GM19025 (cell line): ENCODE results near the gene FAM227B.
A peak's percentile ranks its signal among the peaks of the same experiment; 100 is the strongest.
"Not testable (repeated sequence)": the region's sequence is repeated elsewhere in the genome, so short reads cannot be mapped to it uniquely, and the experiment has no call there.

ENCODE experiments used
- ATAC-seq: cut with Tn5 transposase; IDR thresholded peaks from one replicate; pipeline ENCODE4 v1.9.1; 2021; ENCODE audit warnings: mild to moderate bottlenecking, low read depth, moderate library complexity; ENCODE audit not compliant: unreplicated experiment

FAM227B gene, protein sequence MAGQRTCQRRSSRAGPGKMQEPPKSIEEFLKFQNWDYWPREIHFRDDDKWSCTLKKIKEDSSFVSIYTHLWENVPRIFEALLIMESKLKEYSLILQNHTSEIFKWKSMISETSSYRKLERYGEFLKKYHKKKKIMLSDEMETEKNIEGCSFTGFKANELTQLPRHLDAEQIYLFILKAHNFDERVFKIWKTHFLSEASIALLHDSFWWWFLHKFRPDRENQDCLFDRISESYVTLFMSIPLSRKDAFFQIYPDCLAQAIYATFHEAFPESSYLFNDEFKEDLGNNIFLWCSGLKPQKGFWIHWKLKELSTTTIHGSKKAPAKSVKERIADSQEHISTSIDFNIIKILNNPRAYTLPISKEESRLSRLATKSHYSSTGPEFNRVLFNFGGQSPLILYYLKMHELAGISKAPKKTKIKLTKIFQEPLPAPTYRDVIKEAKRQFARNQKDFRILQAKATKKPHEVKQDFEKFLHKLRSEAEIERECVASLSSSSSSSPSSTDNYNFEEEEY

DNA sequence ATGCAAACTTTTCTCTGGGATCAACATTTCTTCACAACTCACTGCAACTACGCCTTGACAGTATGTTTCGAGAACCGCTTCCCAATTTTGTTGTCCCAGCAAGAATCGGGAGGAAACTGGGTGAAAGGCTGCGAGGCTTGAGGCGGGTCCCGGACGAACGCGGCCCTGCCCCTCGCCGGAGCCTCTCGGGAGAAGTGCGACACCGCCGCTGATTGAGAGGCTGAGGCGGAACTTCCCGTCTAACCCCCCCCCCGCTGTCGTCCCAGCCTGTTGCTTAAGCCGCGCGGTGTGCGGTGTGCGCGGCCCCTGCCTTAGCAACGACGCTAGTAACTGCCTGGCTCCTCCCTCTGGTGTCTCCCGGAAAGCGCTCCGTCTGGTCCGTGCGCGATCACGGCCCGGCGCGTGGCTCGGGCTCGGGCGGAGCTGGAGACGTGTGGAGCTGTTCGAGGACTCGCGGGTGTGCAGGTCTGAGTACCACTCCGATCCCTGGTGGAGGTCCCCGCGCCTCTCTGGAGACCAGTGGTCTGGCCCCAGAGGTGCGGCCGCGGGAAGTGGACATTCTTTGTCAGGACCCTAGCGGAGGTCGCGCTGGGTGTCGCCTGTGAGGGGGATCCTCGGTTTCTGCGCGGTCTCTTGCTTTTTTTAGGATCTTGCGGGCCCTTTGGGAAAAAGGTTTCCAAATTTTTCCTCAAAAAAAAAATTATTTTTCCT lies at the start of gene FAM227B, which contains the start of gene DTWD1:
TSS of gene FAM227B (minus strand) at position 161 of the 711 bp plus-strand sequence. CDS start 5,647 bp downstream, outside the sequence.
TSS of gene DTWD1 (plus strand) at position 391 of the 711 bp plus-strand sequence. CDS start 4,120 bp downstream, outside the sequence.
- ATAC-seq = peak; percentile 99

DNA sequence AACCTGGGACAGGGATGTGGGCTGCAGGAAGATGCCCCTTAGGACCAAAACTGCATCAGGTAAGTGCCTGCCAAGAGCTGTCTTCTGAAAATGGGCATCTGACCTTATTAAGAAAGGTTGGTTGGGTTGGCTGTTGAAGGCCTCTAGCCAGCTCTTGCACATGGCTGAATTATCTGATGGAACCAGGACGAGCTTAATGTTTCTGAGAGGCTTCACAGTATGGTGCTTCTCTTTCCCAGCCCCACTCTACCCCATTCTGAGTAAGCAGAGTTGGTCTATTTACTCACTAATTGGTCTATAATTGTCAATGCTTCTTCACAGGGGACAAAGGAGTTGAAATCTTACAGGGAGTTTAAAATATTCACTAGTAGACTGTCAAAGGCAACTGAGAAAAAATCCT lies 48.7 kb upstream of the FAM227B start:
- no peak for ATAC-seq

- ATAC-seq = not testable (repeated sequence)
Observed at GRCh38 chr15:49666486-49666885, 45.9 kb upstream of the FAM227B start.

DNA sequence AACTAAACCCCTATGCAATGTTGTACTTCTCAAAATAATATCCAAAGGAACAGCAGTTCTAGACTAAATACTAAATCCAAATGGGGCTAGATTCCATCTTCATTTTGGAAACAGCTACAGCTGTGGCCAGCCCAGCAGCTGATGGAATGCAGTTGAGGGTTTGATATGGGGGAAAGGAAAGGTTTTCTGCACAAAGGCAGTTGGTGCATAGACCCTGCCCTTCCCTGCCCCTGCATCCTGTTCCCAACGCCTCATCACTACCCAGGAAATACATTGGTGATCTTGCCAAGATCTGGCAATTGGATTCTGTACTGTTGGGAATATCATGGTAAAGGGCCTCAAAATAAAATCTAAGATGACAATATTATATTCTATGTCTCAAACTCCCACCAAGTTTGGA lies 44.1 kb upstream of the FAM227B start:
- no peak for ATAC-seq

DNA sequence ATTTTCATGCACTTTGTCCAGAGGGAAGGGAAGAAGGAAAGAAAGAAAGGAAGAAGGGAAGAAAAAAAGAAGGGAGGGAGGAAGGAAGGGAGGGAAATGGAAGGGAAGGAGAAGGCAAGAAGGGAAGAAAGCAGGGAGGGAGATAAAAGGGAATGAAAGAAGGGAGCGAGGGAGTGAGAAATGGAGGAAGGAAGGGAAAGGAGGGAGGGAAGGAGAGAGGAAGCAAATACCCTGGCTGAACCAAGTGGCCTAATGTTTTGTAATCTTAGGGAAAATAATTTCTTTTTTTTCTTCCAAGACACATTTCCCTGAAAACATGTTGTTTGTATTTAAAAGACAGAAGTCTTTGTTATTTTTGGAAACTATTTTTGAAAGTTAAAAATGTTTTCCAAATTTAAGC lies 36.1 kb upstream of the FAM227B start:
- no peak for ATAC-seq

DNA sequence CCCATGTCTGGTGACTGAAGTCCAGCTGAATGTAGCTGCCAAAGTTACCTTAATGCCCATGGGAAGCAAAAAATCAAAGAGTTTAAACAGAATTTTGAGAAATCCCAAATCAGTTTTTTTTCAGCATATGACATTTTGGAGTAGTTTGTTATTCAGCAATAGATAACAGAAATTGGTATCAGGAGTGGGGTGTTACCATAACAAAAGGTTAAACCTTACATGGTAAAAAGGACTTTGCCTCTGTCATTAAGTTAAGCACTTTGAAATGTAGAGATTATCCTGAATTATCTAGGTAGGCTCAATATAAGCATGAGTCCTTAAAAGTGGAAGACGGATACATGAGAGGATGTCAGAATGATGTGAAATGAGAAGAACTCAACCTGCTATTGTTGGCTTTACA lies 32.3 kb upstream of the FAM227B start:
- ATAC-seq = no peak

DNA sequence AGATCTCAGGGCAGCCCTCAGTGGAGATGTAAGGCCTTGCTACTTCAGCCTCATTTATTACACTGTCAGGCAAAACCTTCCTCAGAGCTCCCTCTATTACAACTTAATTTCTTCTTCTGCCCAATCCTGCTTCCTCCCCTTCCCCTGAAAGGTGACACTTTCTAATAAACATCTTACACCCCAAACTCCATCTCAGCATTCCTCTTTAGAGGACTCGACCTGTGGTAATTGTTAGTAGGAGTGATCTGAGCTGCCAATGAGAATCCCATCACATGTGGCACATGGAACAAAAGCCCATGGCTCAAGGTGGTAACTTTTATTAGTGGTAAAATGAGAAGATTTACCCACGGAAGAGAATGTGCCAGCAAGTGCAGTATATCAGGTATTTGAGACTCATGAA lies 30.1 kb upstream of the FAM227B start:
- ATAC-seq = no peak

GRCh38 chr15:49649987-49650386 lies 29.4 kb upstream of the FAM227B start:
- no peak for ATAC-seq

- no peak for ATAC-seq
Observed at GRCh38 chr15:49646891-49647290, 26.3 kb upstream of the FAM227B start.

GRCh38 chr15:49645941-49646340 lies 25.3 kb upstream of the FAM227B start:
- ATAC-seq = no peak

GRCh38 chr15:49645277-49645676 lies 24.7 kb upstream of the FAM227B start:
- no peak for ATAC-seq

DNA sequence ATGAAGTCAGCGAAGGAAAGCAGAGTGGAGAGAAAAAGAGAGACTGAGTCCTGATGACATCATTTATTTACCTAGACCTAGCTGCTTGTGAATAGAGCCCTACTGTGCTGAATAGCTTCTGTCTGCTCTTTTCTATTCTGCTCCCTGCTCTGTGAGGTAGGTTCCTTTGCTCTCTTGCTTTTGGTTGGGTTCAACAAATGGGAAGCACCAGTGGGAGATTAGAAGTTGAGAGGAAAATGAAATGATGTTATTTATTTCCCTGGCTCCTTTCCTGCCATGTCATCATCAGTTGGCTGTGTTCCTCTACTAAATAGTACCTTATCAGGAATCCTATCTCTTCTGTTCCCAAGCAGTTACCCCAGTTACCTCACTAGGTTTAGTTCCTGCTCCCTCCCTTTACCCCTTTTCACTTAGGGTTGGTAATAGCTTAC lies 23.8 kb upstream of the FAM227B start:
- ATAC-seq = no peak

GRCh38 chr15:49637857-49638256 lies 17.2 kb upstream of the FAM227B start:
- ATAC-seq = no peak

GRCh38 chr15:49628379-49628778 lies 7.8 kb upstream of the FAM227B start:
- ATAC-seq = no peak

GRCh38 chr15:49627407-49627877 lies 6.8 kb upstream of the FAM227B start:
- ATAC-seq = no peak

DNA sequence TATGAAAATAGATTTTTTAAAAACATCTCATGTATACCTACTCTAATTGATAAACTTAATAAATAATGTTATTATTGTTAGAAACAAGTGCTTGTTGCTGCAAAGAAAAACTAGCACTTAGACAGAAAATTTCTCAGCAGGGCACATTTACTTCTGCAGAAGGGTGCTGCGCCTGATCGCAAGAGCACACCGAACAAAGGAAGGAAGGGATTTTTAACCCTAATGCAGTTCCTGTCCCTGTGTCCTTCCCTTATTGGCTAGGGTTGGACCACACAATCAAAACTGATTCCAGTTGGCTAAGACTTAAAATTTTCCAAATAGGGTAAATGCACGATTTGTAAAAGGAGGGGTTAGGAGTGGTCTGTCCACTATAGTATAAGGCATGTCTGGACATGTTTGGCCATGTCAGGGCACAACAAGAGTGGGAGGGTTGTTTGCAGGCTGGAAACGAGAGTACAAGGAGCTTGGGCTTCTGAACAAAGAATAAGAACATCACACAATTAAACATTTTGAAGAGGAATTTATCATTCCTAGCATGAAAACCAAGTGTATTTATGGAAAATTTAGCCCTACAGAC lies 4.9 kb upstream of the FAM227B start:
- ATAC-seq = no peak

DNA sequence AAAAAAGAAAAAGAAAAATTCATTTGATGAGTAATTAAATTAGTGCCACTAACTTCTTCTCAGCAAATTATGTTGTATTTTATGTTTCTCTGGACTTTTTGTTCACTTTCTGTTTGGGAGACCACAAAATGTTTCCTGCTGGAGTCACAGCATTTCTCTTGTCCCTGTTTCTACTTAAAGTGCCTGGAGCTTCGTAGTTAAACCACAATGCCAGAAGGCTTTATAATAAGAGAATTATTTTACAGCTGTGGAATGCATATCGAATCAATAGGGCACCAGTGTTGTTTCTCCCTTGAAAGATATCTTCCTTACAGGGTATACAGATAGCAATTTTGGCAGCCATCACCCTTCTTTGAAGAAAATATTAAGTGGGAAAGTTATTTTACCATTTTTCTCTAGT lies 3.4 kb upstream of the FAM227B start:
- ATAC-seq = no peak

- ATAC-seq = no peak
Observed at GRCh38 chr15:49622561-49622960, 1.9 kb upstream of the FAM227B start.

- no peak for ATAC-seq
Observed at GRCh38 chr15:49621887-49622286, 1.3 kb upstream of the FAM227B start.

- no peak for ATAC-seq
Observed at GRCh38 chr15:49621401-49621811, 788 bp upstream of the FAM227B start.

DNA sequence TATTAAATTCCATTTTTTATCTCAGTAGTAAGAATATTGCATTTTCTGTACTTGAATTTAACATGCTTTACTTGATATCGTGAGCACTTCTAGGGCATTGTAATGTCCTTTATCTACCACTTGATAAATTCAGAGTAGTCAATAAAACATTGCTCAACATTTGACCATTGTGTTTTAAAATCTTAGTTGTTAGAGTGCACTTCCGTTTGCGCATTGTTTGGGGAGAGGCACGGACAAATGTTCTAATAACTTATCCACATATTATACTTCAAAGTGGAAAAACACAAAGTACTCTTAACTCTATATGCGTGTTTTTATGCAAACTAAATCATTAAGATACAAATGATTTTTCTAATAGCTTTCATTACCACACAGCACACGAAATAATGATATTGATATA lies 419 bp downstream of the FAM227B start:
- ATAC-seq = no peak
